ENCODE measurements around the gene DNAAF3. TPM values are rescaled to one million over a fixed set of nuclear protein-coding genes. Genes with fewer than 3 reads are reported as not detected.

Gene DNAAF3
- total RNA-seq, 1 donor = 0.72 TPM

DNA sequence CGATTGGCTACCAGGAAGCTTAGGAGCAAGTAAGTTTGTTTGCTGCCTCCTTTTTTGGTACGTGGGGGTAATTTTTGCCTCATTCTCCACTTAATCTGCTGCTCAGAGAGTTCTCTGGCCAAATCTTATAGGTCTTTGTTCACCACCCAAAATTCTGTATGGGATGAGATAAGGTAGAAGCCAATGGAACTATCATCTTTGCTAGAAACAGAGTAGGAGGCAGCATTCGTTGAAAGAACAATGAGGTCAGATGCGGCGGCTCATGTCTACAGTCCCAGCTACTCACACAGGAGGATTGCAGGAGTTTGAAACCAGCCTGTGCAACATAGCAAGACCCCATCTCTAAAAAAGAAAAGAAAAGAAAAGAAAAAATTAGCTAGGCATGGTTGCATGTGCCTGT, 5.0 kb upstream of the DNAAF3 start:
- H3K4me2 ChIP-seq (ENCODE audit: insufficient read depth, low read length) = no peak overlapping the region
- no peak for TF ChIP-seq CTCF (IDR thresholded peaks at IDR 0.05; ENCODE audit: extremely low read depth, low read depth, low read length)

DNA sequence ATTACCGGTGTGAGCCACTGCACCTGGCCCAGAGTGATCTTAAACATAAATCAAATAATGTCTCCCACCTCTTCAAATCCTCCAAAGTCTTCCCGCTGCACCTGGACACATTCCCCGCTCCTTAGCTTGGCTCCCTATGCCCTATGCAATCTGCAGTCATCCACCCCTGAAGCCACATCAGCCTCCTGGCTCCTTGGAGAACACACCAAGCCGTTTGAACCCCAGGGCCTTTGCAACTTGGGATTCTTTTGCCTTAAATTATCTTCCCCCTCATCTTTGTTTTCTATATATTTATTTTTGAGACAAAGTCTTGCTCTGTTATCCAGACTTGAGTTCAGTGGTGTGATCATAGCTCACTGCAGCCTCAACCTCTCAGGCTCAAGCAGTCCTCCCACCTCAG, 2.7 kb upstream of the DNAAF3 start:
- H2AFZ ChIP-seq (ENCODE audit: low read length) = no peak overlapping the region

More for the DNA sequence above, 5.0 kb upstream of the DNAAF3 start:
- no peak overlapping the region for H3K4me3 ChIP-seq (ENCODE audit: insufficient read depth, low read length)
- no peaks in the 10 kb centered on the region for H3K79me2 ChIP-seq (ENCODE audit: insufficient read depth, low read length)
- peaks cover 2% of the 10 kb centered on the region for H4K20me1 ChIP-seq (ENCODE audit: insufficient read depth, low read length)
- peaks cover 2% of the 10 kb centered on the region for H3K27me3 ChIP-seq (ENCODE audit: insufficient read depth, low read length)
- no peak overlapping the region for H3K27ac ChIP-seq (ENCODE audit: low read depth, low read length)
- no peak overlapping the region for H2AFZ ChIP-seq (ENCODE audit: low read length)
- DNase-seq (ENCODE audit: insufficient read length, low spot score, missing footprints) = no peak
- H3K36me3 ChIP-seq (ENCODE audit: insufficient read depth, low read length) = no peaks in the 10 kb centered on the region
- H3K9me3 ChIP-seq (ENCODE audit: low read depth, low read length) = no peaks in the 10 kb centered on the region
- H3K4me1 ChIP-seq (ENCODE audit: insufficient read depth, low read length) = peaks cover 14% of the 10 kb centered on the region

GRCh38 chr19:55165952-55166529, 372 bp downstream of the DNAAF3 start:
- H3K4me3 ChIP-seq (ENCODE audit: insufficient read depth, low read length) = peak overlapping the region; percentile 75
- peak; percentile 97 for DNase-seq (ENCODE audit: insufficient read length, low spot score, missing footprints)
- peak; percentile 57 for TF ChIP-seq CTCF (IDR thresholded peaks at IDR 0.05; ENCODE audit: extremely low read depth, low read depth, low read length)

More for the DNA sequence above, 2.7 kb upstream of the DNAAF3 start:
- no peaks in the 10 kb centered on the region for H4K20me1 ChIP-seq (ENCODE audit: insufficient read depth, low read length)
- TF ChIP-seq CTCF (IDR thresholded peaks at IDR 0.05; ENCODE audit: extremely low read depth, low read depth, low read length) = no peak
- peaks cover 2% of the 10 kb centered on the region for H3K27me3 ChIP-seq (ENCODE audit: insufficient read depth, low read length)
- DNase-seq (ENCODE audit: insufficient read length, low spot score, missing footprints) = peak; percentile 65
- H3K36me3 ChIP-seq (ENCODE audit: insufficient read depth, low read length) = no peaks in the 10 kb centered on the region
- peaks cover 14% of the 10 kb centered on the region for H3K4me1 ChIP-seq (ENCODE audit: insufficient read depth, low read length)
- H3K9me3 ChIP-seq (ENCODE audit: low read depth, low read length) = no peaks in the 10 kb centered on the region
- no peak overlapping the region for H3K4me2 ChIP-seq (ENCODE audit: insufficient read depth, low read length)
- no peaks in the 10 kb centered on the region for H3K79me2 ChIP-seq (ENCODE audit: insufficient read depth, low read length)
- no peak overlapping the region for H3K4me3 ChIP-seq (ENCODE audit: insufficient read depth, low read length)
- no peak overlapping the region for H3K27ac ChIP-seq (ENCODE audit: low read depth, low read length)

DNA sequence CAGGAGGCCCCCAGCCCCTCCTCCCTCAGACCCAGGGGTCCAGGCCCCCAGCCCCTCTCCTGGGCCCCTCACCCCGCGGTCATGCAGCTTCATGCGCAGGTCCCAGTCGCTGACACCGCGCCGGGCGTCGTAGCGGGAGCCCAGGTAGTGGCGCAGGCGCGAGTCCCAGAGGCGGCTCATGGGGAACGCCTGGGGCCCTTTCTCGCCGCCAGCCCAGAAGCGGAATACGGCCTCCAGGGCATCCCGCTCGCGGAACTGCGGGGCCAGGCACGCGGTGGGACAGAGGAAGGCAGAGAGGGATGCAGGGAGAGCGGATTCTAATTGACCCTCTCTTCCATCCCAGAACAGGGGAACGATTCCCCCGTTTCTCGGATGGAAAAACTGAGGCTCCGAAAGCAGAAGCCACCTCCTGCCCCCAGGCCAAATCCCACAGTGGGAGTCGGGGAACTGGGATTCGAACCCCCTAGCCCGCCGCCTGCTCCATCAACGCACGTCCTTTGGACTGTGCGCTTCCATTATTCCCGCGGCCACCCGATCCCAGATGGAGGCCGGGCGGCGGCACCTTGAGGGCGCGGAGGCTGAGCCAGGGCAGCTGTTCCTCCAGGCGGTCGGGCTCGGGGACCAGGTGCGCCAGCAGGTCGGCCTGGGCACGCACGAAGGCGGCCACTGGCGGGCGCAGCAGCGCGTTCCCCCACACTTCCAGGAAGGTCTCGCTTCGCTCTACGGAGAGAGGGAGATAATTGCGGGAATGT, 4.7 kb downstream of the DNAAF3 start:
- Histone ChIP-seq H3K4me3 (ENCODE audit: insufficient read depth, low read length) (no peak overlapping the region), H2AFZ (ENCODE audit: low read length) (no peak overlapping the region), H3K27me3 (ENCODE audit: insufficient read depth, low read length) (peaks cover 27% of the 10 kb centered on the region), H3K4me1 (ENCODE audit: insufficient read depth, low read length) (peaks cover under 1% of the 10 kb centered on the region), H3K79me2 (ENCODE audit: insufficient read depth, low read length) (no peaks in the 10 kb centered on the region), H4K20me1 (ENCODE audit: insufficient read depth, low read length) (no peaks in the 10 kb centered on the region), H3K36me3 (ENCODE audit: insufficient read depth, low read length) (no peaks in the 10 kb centered on the region), H3K9me3 (ENCODE audit: low read depth, low read length) (no peaks in the 10 kb centered on the region), H3K4me2 (ENCODE audit: insufficient read depth, low read length) (no peak overlapping the region), H3K27ac (ENCODE audit: low read depth, low read length) (no peak overlapping the region)
- peak; percentile 52 for DNase-seq (ENCODE audit: insufficient read length, low spot score, missing footprints)
- TF ChIP-seq CTCF (IDR thresholded peaks at IDR 0.05; ENCODE audit: extremely low read depth, low read depth, low read length) = no peak

More at GRCh38 chr19:55165952-55166529, 372 bp downstream of the DNAAF3 start:
- Histone ChIP-seq H3K79me2 (ENCODE audit: insufficient read depth, low read length) (no peaks in the 10 kb centered on the region), H3K9me3 (ENCODE audit: low read depth, low read length) (no peaks in the 10 kb centered on the region), H3K27ac (ENCODE audit: low read depth, low read length) (no peak overlapping the region), H3K36me3 (ENCODE audit: insufficient read depth, low read length) (no peaks in the 10 kb centered on the region), H3K4me1 (ENCODE audit: insufficient read depth, low read length) (peaks cover 5% of the 10 kb centered on the region), H4K20me1 (ENCODE audit: insufficient read depth, low read length) (no peaks in the 10 kb centered on the region), H2AFZ (ENCODE audit: low read length) (peak overlapping the region; percentile 94), H3K27me3 (ENCODE audit: insufficient read depth, low read length) (peaks cover 19% of the 10 kb centered on the region), H3K4me2 (ENCODE audit: insufficient read depth, low read length) (peak overlapping the region; percentile 95)
